B cell (primary cell): ENCODE results near the gene ACOXL.

ENCODE experiments used
- CTCF ChIP-seq: fragments of 200-600 bp; IDR thresholded peaks from one replicate; pipeline ENCODE4 v1.8.0; 2022; ENCODE audit warnings: antibody characterized with exemption, mild to moderate bottlenecking
- EZH2 ChIP-seq: IDR thresholded peaks from 2 replicates; pipeline ENCODE4 v1.6.1; 2012; ENCODE audit warnings: borderline replicate concordance, low read depth, mild to moderate bottlenecking, moderate library complexity, low read length; ENCODE audit not compliant: insufficient read depth, poor library complexity, severe bottlenecking

- TF ChIP-seq CTCF (no peak), EZH2 (no peak)
These were observed 12.1 kb downstream of the ACOXL start for GRCh38 chr2:110744429-110744828.
